GM13977 (cell line): ENCODE measurements around the gene KCTD1.

Experiments used
- DNase-seq: peaks from one replicate; pipeline ENCODE4 v3.0.0; 2012; ENCODE audit warnings: low spot score
- CTCF ChIP-seq: IDR thresholded peaks from 2 replicates; pipeline ENCODE4 v1.5.1; 2012; ENCODE audit warnings: mild to moderate bottlenecking, control low read depth; ENCODE audit not compliant: insufficient read depth; ENCODE audit errors: extremely low read depth, missing control alignments
- in situ Hi-C: fragments of 300-500 bp; cut with MboI; formaldehyde crosslinking; loops from one replicate; pipeline ENCODE4 v1.12.0; 2022; ENCODE audit warnings: low sequenced_read_pairs, low pct_unique_long_range_greater_than_20kb, mixed read lengths, inconsistent platforms; ENCODE audit not compliant: unreplicated experiment

KCTD1 gene

GRCh38 chr18:26454192-26454591 lies 94.2 kb downstream of the KCTD1 start:
- in situ Hi-C loops = no loop called here
- no peak for TF ChIP-seq CTCF
- no peak for DNase-seq

GRCh38 chr18:26453386-26453901 lies 94.9 kb downstream of the KCTD1 start:
- no peak for DNase-seq
- in situ Hi-C loops = no loop called here
- TF ChIP-seq CTCF = no peak

GRCh38 chr18:26450989-26451682 lies 97.2 kb downstream of the KCTD1 start:
- no peak for TF ChIP-seq CTCF
- in situ Hi-C loops = no loop called here
- DNase-seq = no peak

- DNase-seq = no peak
- TF ChIP-seq CTCF = no peak
- in situ Hi-C loops = no loop called here
Observed at GRCh38 chr18:26448714-26449159, 99.6 kb downstream of the KCTD1 start.

- no peak for TF ChIP-seq CTCF
- in situ Hi-C loops = no loop called here
- no peak for DNase-seq
Observed at GRCh38 chr18:26443853-26444252, 104.5 kb downstream of the KCTD1 start.

- no peak for TF ChIP-seq CTCF
- DNase-seq = no peak
- in situ Hi-C loops = no loop called here
Observed at GRCh38 chr18:26442126-26442525, 106.2 kb downstream of the KCTD1 start.

GRCh38 chr18:26440644-26441043 lies 107.7 kb downstream of the KCTD1 start:
- in situ Hi-C loops = no loop called here
- TF ChIP-seq CTCF = no peak
- DNase-seq = no peak
